COLO668 (cell line): Measurements from ENCODE around the gene RHBDL3.
"Not testable (repeated sequence)": the region's sequence is repeated elsewhere in the genome, so short reads cannot be mapped to it uniquely, and the experiment has no call there.

Experiments
- DNase-seq: peaks from one replicate; lab custom pipeline; 2025; ENCODE audit not compliant: unreplicated experiment; lab: John Stamatoyannopoulos, UW

The RHBDL3 gene

GRCh38 chr17:32265192-32265923 is at the start of gene RHBDL3:
Gene RHBDL3 (plus strand): TSS chr17:32265832. CDS start chr17:32266190, 358 bp downstream.
- peak; percentile 6 for DNase-seq

- DNase-seq, result no peak
Observed at GRCh38 chr17:32222621-32223020, 43.0 kb upstream of the RHBDL3 start.

- DNase-seq, result no peak
Observed at GRCh38 chr17:32223703-32224102, 41.9 kb upstream of the RHBDL3 start.

GRCh38 chr17:32226886-32227285 is 38.7 kb upstream of the RHBDL3 start:
- no peak for DNase-seq

GRCh38 chr17:32227910-32228309 is 37.7 kb upstream of the RHBDL3 start:
- DNase-seq, result no peak

- DNase-seq, result no peak
Observed at GRCh38 chr17:32235588-32235987, 30.0 kb upstream of the RHBDL3 start.

- DNase-seq, result no peak
Observed at GRCh38 chr17:32239456-32239855, 26.2 kb upstream of the RHBDL3 start.

- DNase-seq, result no peak
Observed at GRCh38 chr17:32240750-32241149, 24.9 kb upstream of the RHBDL3 start.

- no peak for DNase-seq
Observed at GRCh38 chr17:32241640-32242039, 24.0 kb upstream of the RHBDL3 start.

- DNase-seq, result no peak
Observed at GRCh38 chr17:32249475-32249874, 16.2 kb upstream of the RHBDL3 start.

GRCh38 chr17:32253117-32253611 is 12.5 kb upstream of the RHBDL3 start:
- peak; percentile 55 for DNase-seq

GRCh38 chr17:32256012-32256700 is 9.5 kb upstream of the RHBDL3 start:
- DNase-seq, result no peak

GRCh38 chr17:32256701-32257019 is 9.0 kb upstream of the RHBDL3 start:
- DNase-seq, result no peak

GRCh38 chr17:32258383-32259140 is 7.1 kb upstream of the RHBDL3 start:
- no peak for DNase-seq

- DNase-seq, result no peak
Observed at GRCh38 chr17:32259586-32259985, 6.0 kb upstream of the RHBDL3 start.

- no peak for DNase-seq
Observed at GRCh38 chr17:32261417-32261736, 4.3 kb upstream of the RHBDL3 start.

GRCh38 chr17:32261936-32262510 is 3.6 kb upstream of the RHBDL3 start:
- DNase-seq, result no peak

- DNase-seq, result not testable (repeated sequence)
Observed at GRCh38 chr17:32263515-32263914, 2.1 kb upstream of the RHBDL3 start.

- no peak for DNase-seq
Observed at GRCh38 chr17:32264140-32264799, 1.4 kb upstream of the RHBDL3 start.

GRCh38 chr17:32264823-32265191 is 825 bp upstream of the RHBDL3 start:
- no peak for DNase-seq

- no peak for DNase-seq
Observed at GRCh38 chr17:32266051-32266388, 388 bp downstream of the RHBDL3 start.
